DOHH2 (cell line): Measurements from ENCODE around the gene NMNAT2.

Experiments used
- H3F3A ChIP-seq: fragments of 200-600 bp; sonication (generic), shearing (Covaris generic); 2 replicates; pipeline ENCODE4 v1.6.0; 2016; ENCODE audit warnings: antibody characterized with exemption, mild to moderate bottlenecking; ENCODE audit not compliant: control insufficient read depth, insufficient read depth
- H3K27ac ChIP-seq: fragments of 200-600 bp; sonication (generic); 2 replicates; pipeline ENCODE4 v1.5.1; 2014; ENCODE audit warnings: low read depth, mild to moderate bottlenecking, low read length, moderate library complexity
- H3K27me3 ChIP-seq: fragments of 200-600 bp; sonication (generic); 2 replicates; pipeline ENCODE4 v1.6.1; 2014; ENCODE audit warnings: mild to moderate bottlenecking, low read length, mixed read lengths; ENCODE audit not compliant: control insufficient read depth
- H3K36me3 ChIP-seq: fragments of 200-600 bp; sonication (generic); 2 replicates; pipeline ENCODE4 v1.6.1; 2014; ENCODE audit warnings: mild to moderate bottlenecking, low read length, moderate library complexity, mixed read lengths; ENCODE audit not compliant: control insufficient read depth
- H3K4me1 ChIP-seq: fragments of 200-600 bp; sonication (generic); 2 replicates; pipeline ENCODE4 v1.6.1; 2014; ENCODE audit warnings: mild to moderate bottlenecking, low read length, mixed read lengths; ENCODE audit not compliant: control insufficient read depth
- H3K4me2 ChIP-seq: fragments of 200-600 bp; sonication (generic); 2 replicates; pipeline ENCODE4 v1.6.0; 2014; ENCODE audit warnings: mild to moderate bottlenecking, low read length, moderate library complexity
- H3K4me3 ChIP-seq: fragments of 200-600 bp; sonication (generic); 2 replicates; pipeline ENCODE4 v1.5.1; 2014; ENCODE audit warnings: mild to moderate bottlenecking, low read length, mixed read lengths
- H3K79me2 ChIP-seq: fragments of 200-600 bp; sonication (generic); 2 replicates; pipeline ENCODE4 v1.6.1; 2014; ENCODE audit warnings: mild to moderate bottlenecking, low read length, mixed read lengths; ENCODE audit not compliant: control insufficient read depth
- H3K9me2 ChIP-seq: fragments of 200-600 bp; sonication (generic); replicated peaks from 2 replicates; pipeline ENCODE4 v1.6.1; 2014; ENCODE audit warnings: mild to moderate bottlenecking, low read length, mixed read lengths; ENCODE audit not compliant: control insufficient read depth
- H3K9me3 ChIP-seq: fragments of 200-600 bp; sonication (generic); 2 replicates; pipeline ENCODE4 v1.6.1; 2014; ENCODE audit warnings: antibody characterized with exemption, low read length, mixed read lengths; ENCODE audit not compliant: control insufficient read depth, insufficient read depth
- H4K20me1 ChIP-seq: fragments of 200-600 bp; sonication (generic); 2 replicates; pipeline ENCODE4 v1.6.0; 2014; ENCODE audit warnings: low read depth, mild to moderate bottlenecking, antibody characterized with exemption, low read length, moderate library complexity; ENCODE audit not compliant: control insufficient read depth, insufficient read depth
- EZH2phosphoT487 ChIP-seq: fragments of 200-600 bp; sonication (generic); IDR thresholded peaks from 2 replicates; pipeline ENCODE4 v1.6.1; 2017; ENCODE audit warnings: borderline replicate concordance, mild to moderate bottlenecking, antibody characterized with exemption, low read length, moderate library complexity, mixed read lengths
- TF ChIP-seq, protein P1 (sequence below): fragments of 200-600 bp; sonication (generic); IDR thresholded peaks from one replicate; pipeline ENCODE4 v1.5.1; 2014; ENCODE audit warnings: antibody characterized with exemption, mild to moderate bottlenecking, low read depth, low read length; ENCODE audit not compliant: poor library complexity, severe bottlenecking

NMNAT2 gene

DNA sequence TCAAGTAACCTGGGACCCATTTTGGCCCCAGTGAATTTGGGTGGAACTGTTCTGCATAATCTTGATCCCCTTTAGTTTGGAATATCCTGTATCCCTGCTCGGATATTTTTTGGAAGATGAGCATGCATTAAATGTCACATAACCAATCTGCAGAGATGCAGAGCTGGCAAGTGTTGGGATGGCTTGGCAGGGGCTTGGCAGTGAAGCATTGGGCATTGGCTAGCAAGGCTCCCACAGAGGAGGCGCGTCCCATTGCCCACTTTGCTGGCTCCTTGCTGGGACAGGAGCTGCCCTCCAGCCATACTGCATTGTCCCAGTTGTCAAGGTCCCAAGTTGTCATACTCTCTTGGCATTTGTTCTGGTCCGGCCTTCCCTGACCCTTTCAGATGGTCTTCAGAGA is 202.2 kb downstream of the NMNAT2 start:
- H3K36me3 ChIP-seq, result no peaks in the 10 kb centered on the region
- H3F3A ChIP-seq, result no peaks in the 10 kb centered on the region
- no peaks in the 10 kb centered on the region for H3K9me3 ChIP-seq
- no peak overlapping the region for H3K4me2 ChIP-seq
- peaks cover 54% of the 10 kb centered on the region for H3K27me3 ChIP-seq
- H3K4me1 ChIP-seq, result peaks cover 16% of the 10 kb centered on the region
- no peaks in the 10 kb centered on the region; the same call in 1 of the 2 replicates for H4K20me1 ChIP-seq
- H3K79me2 ChIP-seq, result no peaks in the 10 kb centered on the region
- H3K9me2 ChIP-seq, result no peaks in the 10 kb centered on the region
- TF ChIP-seq, protein P1, sequence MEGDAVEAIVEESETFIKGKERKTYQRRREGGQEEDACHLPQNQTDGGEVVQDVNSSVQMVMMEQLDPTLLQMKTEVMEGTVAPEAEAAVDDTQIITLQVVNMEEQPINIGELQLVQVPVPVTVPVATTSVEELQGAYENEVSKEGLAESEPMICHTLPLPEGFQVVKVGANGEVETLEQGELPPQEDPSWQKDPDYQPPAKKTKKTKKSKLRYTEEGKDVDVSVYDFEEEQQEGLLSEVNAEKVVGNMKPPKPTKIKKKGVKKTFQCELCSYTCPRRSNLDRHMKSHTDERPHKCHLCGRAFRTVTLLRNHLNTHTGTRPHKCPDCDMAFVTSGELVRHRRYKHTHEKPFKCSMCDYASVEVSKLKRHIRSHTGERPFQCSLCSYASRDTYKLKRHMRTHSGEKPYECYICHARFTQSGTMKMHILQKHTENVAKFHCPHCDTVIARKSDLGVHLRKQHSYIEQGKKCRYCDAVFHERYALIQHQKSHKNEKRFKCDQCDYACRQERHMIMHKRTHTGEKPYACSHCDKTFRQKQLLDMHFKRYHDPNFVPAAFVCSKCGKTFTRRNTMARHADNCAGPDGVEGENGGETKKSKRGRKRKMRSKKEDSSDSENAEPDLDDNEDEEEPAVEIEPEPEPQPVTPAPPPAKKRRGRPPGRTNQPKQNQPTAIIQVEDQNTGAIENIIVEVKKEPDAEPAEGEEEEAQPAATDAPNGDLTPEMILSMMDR, result no peak
- no peak for TF ChIP-seq EZH2phosphoT487
- H3K27ac ChIP-seq, result no peak overlapping the region
- no peak overlapping the region for H3K4me3 ChIP-seq

DNA sequence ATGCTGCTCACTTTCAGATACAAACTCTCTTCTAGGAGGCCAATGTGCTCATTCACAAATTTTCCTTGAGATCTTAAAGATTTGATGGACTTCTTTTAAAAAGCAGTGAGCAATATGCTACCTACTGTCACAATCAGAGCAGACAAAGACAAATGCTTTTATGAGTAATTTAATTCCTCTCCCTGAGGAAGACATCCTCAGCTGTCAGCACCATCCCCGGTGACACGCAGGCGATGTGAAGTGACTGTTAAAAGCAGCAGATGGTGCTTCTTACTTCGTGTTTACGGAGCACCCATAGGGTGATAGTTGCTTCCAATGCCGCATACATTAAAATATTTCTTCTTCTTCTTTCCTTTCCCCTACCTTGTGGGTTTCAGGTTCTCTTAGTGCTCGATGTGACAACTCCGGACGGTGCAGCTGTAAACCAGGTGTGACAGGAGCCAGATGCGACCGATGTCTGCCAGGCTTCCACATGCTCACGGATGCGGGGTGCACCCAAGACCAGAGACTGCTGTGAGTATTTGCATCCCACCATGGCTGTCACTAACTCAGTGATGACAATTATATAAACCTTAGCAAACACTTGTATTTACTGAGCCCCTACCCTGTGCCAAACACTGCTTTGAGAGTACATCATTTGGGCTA is 203.0 kb downstream of the NMNAT2 start:
- Histone ChIP-seq H3K27me3 (peaks cover 59% of the 10 kb centered on the region), H3K4me2 (no peak overlapping the region), H3K79me2 (no peaks in the 10 kb centered on the region), H3K4me3 (no peak overlapping the region), H3K9me2 (no peaks in the 10 kb centered on the region), H3K4me1 (peaks cover 16% of the 10 kb centered on the region), H4K20me1 (no peaks in the 10 kb centered on the region; the same call in 1 of the 2 replicates), H3K27ac (no peak overlapping the region), H3K9me3 (no peaks in the 10 kb centered on the region), H3K36me3 (no peaks in the 10 kb centered on the region), H3F3A (no peaks in the 10 kb centered on the region)
- TF ChIP-seq, protein P1, result no peak
- TF ChIP-seq EZH2phosphoT487, result no peak

DNA sequence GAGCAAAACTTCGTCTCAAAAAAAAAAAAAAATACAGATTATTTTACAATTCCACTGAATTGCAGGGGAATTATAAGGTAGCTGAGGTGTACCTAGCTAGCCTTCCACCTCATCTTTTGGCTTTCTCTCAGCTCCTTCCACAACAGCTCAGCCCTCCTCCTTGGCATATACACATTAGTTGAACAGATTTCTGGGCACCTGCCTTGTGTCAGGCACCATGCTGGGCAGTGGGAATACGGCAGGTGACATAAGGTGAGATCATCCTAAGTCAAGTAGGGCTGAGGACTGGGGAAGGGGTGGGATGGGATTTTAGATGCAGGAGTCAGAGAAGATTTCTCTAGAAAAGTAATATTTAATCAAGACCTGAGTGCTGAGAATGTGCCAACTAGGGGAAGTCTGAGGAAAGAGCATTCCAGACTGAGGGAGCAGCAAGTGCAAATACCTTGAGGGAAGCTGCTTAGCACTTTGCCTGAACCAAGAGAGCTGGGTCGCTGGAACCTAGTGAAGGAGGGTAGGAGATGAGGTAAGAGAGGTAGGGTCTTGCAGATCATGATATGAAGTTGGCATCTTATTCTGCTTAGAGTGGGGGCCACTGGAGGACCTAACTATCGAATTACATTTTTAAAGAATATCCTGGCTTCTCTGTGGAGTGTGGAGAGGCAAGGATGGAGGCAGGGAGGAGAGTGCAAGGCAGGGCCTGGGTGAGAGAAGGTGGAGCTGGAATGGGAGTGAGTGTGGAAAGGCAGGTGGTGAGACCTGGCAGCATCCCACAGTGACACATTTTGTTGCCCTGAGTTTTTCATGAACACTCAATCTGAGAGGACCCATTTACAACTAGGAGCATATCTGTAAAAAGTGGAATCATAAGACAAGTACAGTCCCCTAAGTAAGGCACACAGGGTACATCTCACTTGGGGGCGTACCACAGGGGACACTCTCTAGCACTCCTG is 203.9 kb downstream of the NMNAT2 start:
- H4K20me1 ChIP-seq, result no peaks in the 10 kb centered on the region; the same call in 1 of the 2 replicates
- TF ChIP-seq, protein P1, result no peak
- no peaks in the 10 kb centered on the region for H3K9me2 ChIP-seq
- H3K27me3 ChIP-seq, result peaks cover 51% of the 10 kb centered on the region
- H3F3A ChIP-seq, result no peaks in the 10 kb centered on the region
- no peaks in the 10 kb centered on the region for H3K79me2 ChIP-seq
- H3K9me3 ChIP-seq, result no peaks in the 10 kb centered on the region
- no peak overlapping the region for H3K4me3 ChIP-seq
- H3K36me3 ChIP-seq, result no peaks in the 10 kb centered on the region
- H3K4me2 ChIP-seq, result no peak overlapping the region
- no peak overlapping the region for H3K27ac ChIP-seq
- H3K4me1 ChIP-seq, result peaks cover 11% of the 10 kb centered on the region
